SH-SY5Y (cell line): ENCODE data around the gene HSD11B1L.

Experiments
- GATA2 ChIP-seq: IDR thresholded peaks from 2 replicates; pipeline ENCODE4 v1.6.1; 2011; ENCODE audit warnings: mild to moderate bottlenecking, low read depth, low read length
- GATA3 ChIP-seq: IDR thresholded peaks from 2 replicates; pipeline ENCODE4 v1.6.1; 2011; ENCODE audit warnings: low read depth, mild to moderate bottlenecking, low read length, moderate library complexity

DNA sequence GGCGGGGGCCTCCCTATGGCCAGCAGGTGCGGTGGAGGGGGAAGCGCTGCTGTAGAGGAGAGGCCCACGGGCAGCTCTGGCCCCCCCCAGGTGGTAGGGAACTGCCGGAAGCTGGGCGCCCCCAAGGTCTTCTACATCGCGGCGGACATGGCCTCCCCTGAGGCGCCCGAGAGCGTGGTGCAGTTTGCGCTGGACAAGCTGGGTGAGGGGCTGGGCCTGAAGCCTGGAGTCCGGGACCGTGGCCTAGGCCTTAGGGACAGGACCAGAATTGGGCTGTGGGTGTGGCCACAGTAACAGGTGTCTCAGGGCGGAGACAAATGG, 5.5 kb downstream of the HSD11B1L start:
- no peak for TF ChIP-seq GATA3
- no peak for TF ChIP-seq GATA2
